Inflammatory macrophage treated with lipopolysaccharide for 4 hours (primary cell): Measurements from ENCODE around the gene DLK2.
"Not testable (repeated sequence)": the region's sequence is repeated elsewhere in the genome, so short reads cannot be mapped to it uniquely, and the experiment has no call there.

Source experiments
- DNase-seq: peaks from one replicate; pipeline ENCODE4 v3.0.0-alpha.2; 2020

The DLK2 gene

GRCh38 chr6:43455531-43456428 is at the start of gene DLK2:
Gene DLK2 (minus strand): TSS chr6:43455548. CDS start chr6:43454825, 723 bp downstream.
- DNase-seq = peak; percentile 14

- no peak for DNase-seq
Measured at GRCh38 chr6:43503443-43503842, 48.1 kb upstream of the DLK2 start.

GRCh38 chr6:43502666-43503065 is 47.3 kb upstream of the DLK2 start:
- DNase-seq = no peak

- DNase-seq = no peak
Measured at GRCh38 chr6:43500921-43501320, 45.6 kb upstream of the DLK2 start.

- DNase-seq = no peak
Measured at GRCh38 chr6:43499028-43499815, 43.9 kb upstream of the DLK2 start.

- DNase-seq = not testable (repeated sequence)
Measured at GRCh38 chr6:43498291-43498690, 42.9 kb upstream of the DLK2 start.

- no peak for DNase-seq
Measured at GRCh38 chr6:43497689-43498088, 42.3 kb upstream of the DLK2 start.

- DNase-seq = no peak
Measured at GRCh38 chr6:43497129-43497396, 41.7 kb upstream of the DLK2 start.

- DNase-seq = no peak
Measured at GRCh38 chr6:43496370-43497128, 41.2 kb upstream of the DLK2 start.

GRCh38 chr6:43495409-43495941 is 40.1 kb upstream of the DLK2 start:
- peak; percentile 12 for DNase-seq

GRCh38 chr6:43494766-43495165 is 39.4 kb upstream of the DLK2 start:
- no peak for DNase-seq

GRCh38 chr6:43494321-43494720 is 39.0 kb upstream of the DLK2 start:
- DNase-seq = no peak

- DNase-seq = no peak
Measured at GRCh38 chr6:43493833-43494232, 38.5 kb upstream of the DLK2 start.

GRCh38 chr6:43493230-43493629 is 37.9 kb upstream of the DLK2 start:
- DNase-seq = no peak

- DNase-seq = no peak
Measured at GRCh38 chr6:43492673-43493072, 37.3 kb upstream of the DLK2 start.

GRCh38 chr6:43491750-43492661 is 36.7 kb upstream of the DLK2 start:
- DNase-seq = no peak

GRCh38 chr6:43490523-43490939 is 35.2 kb upstream of the DLK2 start:
- DNase-seq = no peak

- DNase-seq = no peak
Measured at GRCh38 chr6:43489277-43490072, 34.1 kb upstream of the DLK2 start.

GRCh38 chr6:43488667-43489276 is 33.4 kb upstream of the DLK2 start:
- no peak for DNase-seq

- DNase-seq = no peak
Measured at GRCh38 chr6:43481591-43482236, 26.4 kb upstream of the DLK2 start.
